IMR-90 (cell line): ENCODE measurements around the gene TAS2R42.

Experiments
- CEBPB ChIP-seq: IDR thresholded peaks from 2 replicates; pipeline ENCODE4 v1.6.1; 2012; ENCODE audit warnings: low read depth, low read length, improper control_type of control experiment
- CHD1 ChIP-seq: IDR thresholded peaks from 2 replicates; pipeline ENCODE4 v1.6.1; 2012; ENCODE audit warnings: low read depth, low read length, improper control_type of control experiment
- CTCF ChIP-seq: conservative IDR thresholded peaks from 2 replicates; pipeline ENCODE4 v1.5.1; 2012; ENCODE audit warnings: mild to moderate bottlenecking, low read depth, low read length, improper control_type of control experiment
- ELK1 ChIP-seq: fragments of 150-350 bp; IDR thresholded peaks from 2 replicates; pipeline ENCODE4 v1.6.1; 2016; ENCODE audit warnings: low read depth, mild to moderate bottlenecking, low read length, moderate library complexity, borderline replicate concordance
- FOS ChIP-seq: fragments of 150-350 bp; IDR thresholded peaks from 2 replicates; pipeline ENCODE4 v1.6.1; 2016; ENCODE audit warnings: low read depth, low read length
- MAFK ChIP-seq: IDR thresholded peaks from 2 replicates; pipeline ENCODE4 v1.6.1; 2012; ENCODE audit warnings: low read depth, low read length, improper control_type of control experiment
- MXI1 ChIP-seq: IDR thresholded peaks from 2 replicates; pipeline ENCODE4 v1.6.1; 2012; ENCODE audit warnings: low read depth, mild to moderate bottlenecking, low read length, moderate library complexity, borderline replicate concordance
- POLR2A ChIP-seq: IDR thresholded peaks from 2 replicates; pipeline ENCODE4 v1.6.1; 2012; ENCODE audit warnings: mild to moderate bottlenecking, low read depth, low read length
- RAD21 ChIP-seq: IDR thresholded peaks from 2 replicates; pipeline ENCODE4 v1.6.1; 2012; ENCODE audit warnings: low read length, improper control_type of control experiment
- RCOR1 ChIP-seq: IDR thresholded peaks from 2 replicates; pipeline ENCODE4 v1.6.1; 2012; ENCODE audit warnings: mild to moderate bottlenecking, low read length, improper control_type of control experiment; ENCODE audit not compliant: insufficient replicate concordance
- SMC3 ChIP-seq: fragments of 150-350 bp; IDR thresholded peaks from 2 replicates; pipeline ENCODE4 v1.6.1; 2016; ENCODE audit warnings: low read depth, mild to moderate bottlenecking, antibody characterized with exemption, low read length, moderate library complexity

GRCh38 chr12:11178250-11178649 lies 8.5 kb downstream of the TAS2R42 start:
- no peak for TF ChIP-seq CTCF
- no peak for TF ChIP-seq MAFK
- TF ChIP-seq FOS = no peak
- TF ChIP-seq CHD1 = no peak
- no peak for TF ChIP-seq RCOR1
- no peak for TF ChIP-seq CEBPB
- no peak for TF ChIP-seq POLR2A
- TF ChIP-seq RAD21 = no peak
- no peak for TF ChIP-seq ELK1
- no peak for TF ChIP-seq SMC3
- no peak for TF ChIP-seq MXI1
